ENCODE data around the gene MTA1.

Gene MTA1

GRCh38 chr14:105478398-105479251, 59.0 kb downstream of the MTA1 start:
- no peaks in the 10 kb centered on the region for H4K20me1 ChIP-seq (ENCODE audit: low read depth, low read length)
- TF ChIP-seq CTCF (IDR thresholded peaks at IDR 0.05; ENCODE audit: insufficient read depth, low read length, poor library complexity, severe bottlenecking): no peak
- no peak for TF ChIP-seq EZH2phosphoT487 (conservative IDR thresholded peaks at IDR 0.05; ENCODE audit: low read length)
- H3K79me2 ChIP-seq (ENCODE audit: insufficient read depth, low read length): no peaks in the 10 kb centered on the region
- no peaks in the 10 kb centered on the region for H3F3A ChIP-seq (ENCODE audit: insufficient read depth)
- H2AFZ ChIP-seq (ENCODE audit: low read depth, low read length, severe bottlenecking): no peak overlapping the region
- no peak overlapping the region for H3K27ac ChIP-seq (ENCODE audit: low read depth, low read length)
- H3K4me2 ChIP-seq (ENCODE audit: low read depth, low read length, poor library complexity, severe bottlenecking): no peak overlapping the region
- 0 out of 2 replicates have a peak, but pooled peaks cover 3% of the 10 kb centered on the region for H3K9me3 ChIP-seq (ENCODE audit: insufficient read depth, low read length)
- no peaks in the 10 kb centered on the region for H3K27me3 ChIP-seq (ENCODE audit: low read length)
- H3K9ac ChIP-seq (ENCODE audit: low read length): no peak overlapping the region
- no peaks in the 10 kb centered on the region for H3K36me3 ChIP-seq (ENCODE audit: low read length)
- H3K4me3 ChIP-seq (ENCODE audit: insufficient read depth, low read length, poor library complexity, severe bottlenecking): no peak overlapping the region
- no peaks in the 10 kb centered on the region for H3K9me2 ChIP-seq (replicated peaks; ENCODE audit: insufficient read depth, low read length)

GRCh38 chr14:105479431-105480158, 60.0 kb downstream of the MTA1 start:
- Histone ChIP-seq H3K4me2 (ENCODE audit: low read depth, low read length, poor library complexity, severe bottlenecking) (no peak overlapping the region), H3K79me2 (ENCODE audit: insufficient read depth, low read length) (no peaks in the 10 kb centered on the region), H3K27ac (ENCODE audit: low read depth, low read length) (no peak overlapping the region)

GRCh38 chr14:105480199-105480746, 60.6 kb downstream of the MTA1 start:
- H4K20me1 ChIP-seq (ENCODE audit: low read depth, low read length): no peaks in the 10 kb centered on the region
- no peaks in the 10 kb centered on the region for H3K27me3 ChIP-seq (ENCODE audit: low read length)
- H3K4me2 ChIP-seq (ENCODE audit: low read depth, low read length, poor library complexity, severe bottlenecking): no peak overlapping the region
- no peak overlapping the region for H3K27ac ChIP-seq (ENCODE audit: low read depth, low read length)
- H3K9me2 ChIP-seq (replicated peaks; ENCODE audit: insufficient read depth, low read length): no peaks in the 10 kb centered on the region
- no peaks in the 10 kb centered on the region for H3K36me3 ChIP-seq (ENCODE audit: low read length)
- no peaks in the 10 kb centered on the region for H3F3A ChIP-seq (ENCODE audit: insufficient read depth)
- H3K9ac ChIP-seq (ENCODE audit: low read length): no peak overlapping the region
- H3K9me3 ChIP-seq (ENCODE audit: insufficient read depth, low read length): 0 out of 2 replicates have a peak, but pooled peaks cover 3% of the 10 kb centered on the region
- no peak overlapping the region for H3K4me3 ChIP-seq (ENCODE audit: insufficient read depth, low read length, poor library complexity, severe bottlenecking)
- TF ChIP-seq CTCF (IDR thresholded peaks at IDR 0.05; ENCODE audit: insufficient read depth, low read length, poor library complexity, severe bottlenecking) (no peak), EZH2phosphoT487 (conservative IDR thresholded peaks at IDR 0.05; ENCODE audit: low read length) (no peak)
- H3K79me2 ChIP-seq (ENCODE audit: insufficient read depth, low read length): no peaks in the 10 kb centered on the region
- H2AFZ ChIP-seq (ENCODE audit: low read depth, low read length, severe bottlenecking): no peak overlapping the region

More at GRCh38 chr14:105479431-105480158, 60.0 kb downstream of the MTA1 start:
- TF ChIP-seq EZH2phosphoT487 (conservative IDR thresholded peaks at IDR 0.05; ENCODE audit: low read length) (no peak), CTCF (IDR thresholded peaks at IDR 0.05; ENCODE audit: insufficient read depth, low read length, poor library complexity, severe bottlenecking) (no peak)
- H3K27me3 ChIP-seq (ENCODE audit: low read length): no peaks in the 10 kb centered on the region
- H3K4me3 ChIP-seq (ENCODE audit: insufficient read depth, low read length, poor library complexity, severe bottlenecking): no peak overlapping the region
- no peaks in the 10 kb centered on the region for H3F3A ChIP-seq (ENCODE audit: insufficient read depth)
- H3K9ac ChIP-seq (ENCODE audit: low read length): no peak overlapping the region
- H3K36me3 ChIP-seq (ENCODE audit: low read length): no peaks in the 10 kb centered on the region
- no peaks in the 10 kb centered on the region for H4K20me1 ChIP-seq (ENCODE audit: low read depth, low read length)
- no peak overlapping the region for H2AFZ ChIP-seq (ENCODE audit: low read depth, low read length, severe bottlenecking)
- H3K9me3 ChIP-seq (ENCODE audit: insufficient read depth, low read length): 0 out of 2 replicates have a peak, but pooled peaks cover 3% of the 10 kb centered on the region
- no peaks in the 10 kb centered on the region for H3K9me2 ChIP-seq (replicated peaks; ENCODE audit: insufficient read depth, low read length)

Data from SU-DHL-6 (cell line).